DOHH2 (cell line): ENCODE data around the gene SLC13A4.

ENCODE experiments used
- CTCF ChIP-seq: fragments of 200-600 bp; sonication (generic); IDR thresholded peaks from one replicate; pipeline ENCODE4 v1.5.1; 2014; ENCODE audit warnings: antibody characterized with exemption, mild to moderate bottlenecking, low read depth, low read length; ENCODE audit not compliant: poor library complexity, severe bottlenecking
- EZH2phosphoT487 ChIP-seq: fragments of 200-600 bp; sonication (generic); IDR thresholded peaks from 2 replicates; pipeline ENCODE4 v1.6.1; 2017; ENCODE audit warnings: borderline replicate concordance, mild to moderate bottlenecking, antibody characterized with exemption, low read length, moderate library complexity, mixed read lengths

- TF ChIP-seq CTCF (no peak), EZH2phosphoT487 (no peak)
Observed at GRCh38 chr7:135719688-135720087, 8.3 kb downstream of the SLC13A4 start.
